GM08714 (cell line): ENCODE results near the gene BBX.

Source experiments
- H3K4me3 ChIP-seq: fragments of 200-500 bp; sonication (Bioruptor generic); 2 replicates; pipeline ENCODE4 v1.5.1; 2014; ENCODE audit warnings: mild to moderate bottlenecking, low read length, inconsistent platforms
- ZNF274 ChIP-seq: IDR thresholded peaks from 2 replicates; pipeline ENCODE4 v1.6.1; 2012; ENCODE audit warnings: mild to moderate bottlenecking, low read depth, low read length

Gene BBX

GRCh38 chr3:107574650-107575049 lies 51.9 kb downstream of the BBX start:
- no peak for TF ChIP-seq ZNF274
- H3K4me3 ChIP-seq: no peak overlapping the region

- no peak overlapping the region for H3K4me3 ChIP-seq
- no peak for TF ChIP-seq ZNF274
Observed at GRCh38 chr3:107578091-107578490, 55.3 kb downstream of the BBX start.

GRCh38 chr3:107578523-107578922 lies 55.8 kb downstream of the BBX start:
- TF ChIP-seq ZNF274: no peak
- H3K4me3 ChIP-seq: no peak overlapping the region

- TF ChIP-seq ZNF274: no peak
- no peak overlapping the region for H3K4me3 ChIP-seq
Observed at GRCh38 chr3:107579371-107579770, 56.6 kb downstream of the BBX start.

- no peak for TF ChIP-seq ZNF274
- H3K4me3 ChIP-seq: no peak overlapping the region
Observed at GRCh38 chr3:107581230-107581629, 58.5 kb downstream of the BBX start.

GRCh38 chr3:107588217-107588616 lies 65.5 kb downstream of the BBX start:
- H3K4me3 ChIP-seq: no peak overlapping the region
- no peak for TF ChIP-seq ZNF274

- TF ChIP-seq ZNF274: no peak
Observed at GRCh38 chr3:107589454-107589853, 66.7 kb downstream of the BBX start.

GRCh38 chr3:107590786-107591185 lies 68.0 kb downstream of the BBX start:
- H3K4me3 ChIP-seq: no peak overlapping the region
- no peak for TF ChIP-seq ZNF274

More at GRCh38 chr3:107589454-107589853, 66.7 kb downstream of the BBX start:
- no peak overlapping the region for H3K4me3 ChIP-seq

GRCh38 chr3:107592073-107592472 lies 69.3 kb downstream of the BBX start:
- H3K4me3 ChIP-seq: no peak overlapping the region

GRCh38 chr3:107594870-107595269 lies 72.1 kb downstream of the BBX start:
- no peak for TF ChIP-seq ZNF274
- no peak overlapping the region for H3K4me3 ChIP-seq

More at GRCh38 chr3:107592073-107592472, 69.3 kb downstream of the BBX start:
- TF ChIP-seq ZNF274: no peak

GRCh38 chr3:107596639-107597038 lies 73.9 kb downstream of the BBX start:
- no peak overlapping the region for H3K4me3 ChIP-seq
- TF ChIP-seq ZNF274: no peak

GRCh38 chr3:107598926-107599771 lies 76.4 kb downstream of the BBX start:
- TF ChIP-seq ZNF274: no peak
- peak overlapping the region; percentile 94 for H3K4me3 ChIP-seq

- no peak for TF ChIP-seq ZNF274
- H3K4me3 ChIP-seq: peak overlapping the region; percentile 94
Observed at GRCh38 chr3:107599772-107600145, 77.0 kb downstream of the BBX start.

GRCh38 chr3:107600780-107601179 lies 78.0 kb downstream of the BBX start:
- TF ChIP-seq ZNF274: no peak
- H3K4me3 ChIP-seq: 0 out of 2 replicates have a peak overlapping the region, but pooled peaks have one; percentile 31

- TF ChIP-seq ZNF274: no peak
- no peak overlapping the region for H3K4me3 ChIP-seq
Observed at GRCh38 chr3:107604057-107604822, 81.5 kb downstream of the BBX start.
